NCI-H446 treated with DMSO at 0.1 percent for 48 hours (cell line): ENCODE data around the gene PTPRJ.

Experiments used
- DNase-seq: peaks from one replicate; lab custom pipeline; 2025; lab: John Stamatoyannopoulos, UW

Gene PTPRJ

GRCh38 chr11:47994417-47994816 lies 14.1 kb downstream of the PTPRJ start:
- no peak for DNase-seq

- DNase-seq = no peak
Observed at GRCh38 chr11:47995360-47995769, 15.0 kb downstream of the PTPRJ start.

GRCh38 chr11:47997063-47998053 lies 17.0 kb downstream of the PTPRJ start:
- no peak for DNase-seq

DNA sequence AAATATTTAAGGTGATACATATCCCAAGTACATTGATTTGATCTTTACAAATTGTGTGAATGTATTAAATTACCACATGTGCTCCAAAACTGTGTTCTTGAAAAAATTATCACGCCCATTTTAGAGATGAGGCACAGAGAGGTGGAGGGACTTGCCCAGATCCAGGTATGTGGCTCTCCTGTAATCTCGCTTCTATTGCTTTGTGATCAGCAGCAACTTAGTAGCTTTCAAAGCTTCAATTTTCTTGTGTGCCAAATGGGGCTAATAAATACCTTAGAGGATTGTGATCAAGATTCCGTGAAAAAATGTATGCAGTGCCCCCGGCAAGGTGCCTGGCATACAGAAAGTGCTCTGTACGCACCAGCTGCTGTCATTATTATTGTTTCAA lies 18.0 kb downstream of the PTPRJ start:
- DNase-seq = no peak

- no peak for DNase-seq
Observed at GRCh38 chr11:47998733-47999359, 18.5 kb downstream of the PTPRJ start.

- no peak for DNase-seq
Observed at GRCh38 chr11:48000432-48000831, 20.1 kb downstream of the PTPRJ start.

- peak; percentile 54 for DNase-seq
Observed at GRCh38 chr11:48001438-48002021, 21.2 kb downstream of the PTPRJ start.

- DNase-seq = no peak
Observed at GRCh38 chr11:48002561-48002960, 22.2 kb downstream of the PTPRJ start.

- no peak for DNase-seq
Observed at GRCh38 chr11:48003926-48004325, 23.6 kb downstream of the PTPRJ start.

DNA sequence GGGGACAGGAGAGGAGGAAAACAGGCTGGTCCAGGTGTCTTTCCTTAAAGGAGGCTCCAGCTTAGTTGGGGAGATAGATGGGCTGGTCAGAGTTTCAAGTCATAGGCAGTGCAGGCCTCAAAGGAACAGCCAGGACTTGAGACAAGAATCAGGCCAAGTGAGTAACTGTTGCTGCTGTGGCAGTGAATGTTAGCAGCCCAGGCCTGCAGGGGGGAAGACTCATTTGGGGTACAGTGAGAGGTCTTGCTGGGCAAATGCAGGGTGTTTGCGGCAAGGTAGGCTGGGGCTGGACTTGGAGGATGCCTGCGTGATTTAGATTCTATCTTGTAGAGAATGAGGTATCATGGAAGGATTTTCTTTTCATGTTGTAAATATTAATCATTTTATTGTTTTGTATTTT lies 24.1 kb downstream of the PTPRJ start:
- DNase-seq = no peak

GRCh38 chr11:48005136-48005535 lies 24.8 kb downstream of the PTPRJ start:
- DNase-seq = no peak

DNA sequence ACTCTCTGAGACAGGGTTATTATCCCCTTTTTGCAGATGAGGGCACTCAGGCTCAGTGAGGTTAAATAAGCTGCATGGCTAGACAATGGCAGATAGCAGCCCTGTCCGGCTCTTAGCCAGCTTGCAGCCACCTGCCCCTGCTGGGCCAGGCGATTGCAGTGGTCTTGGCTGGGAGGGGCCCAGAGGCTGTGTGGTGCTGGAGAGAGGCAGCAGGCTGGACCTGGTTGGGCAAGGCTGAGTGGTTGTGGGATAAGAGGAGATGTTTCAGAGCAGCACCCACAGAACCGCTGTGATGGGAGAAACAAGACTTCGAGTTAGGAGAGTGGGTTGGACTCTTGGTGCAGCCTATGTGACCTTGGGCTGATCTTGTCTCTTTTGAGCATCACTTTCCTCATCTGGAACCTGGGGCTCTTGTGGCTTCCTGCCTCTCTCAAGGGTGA lies 25.5 kb downstream of the PTPRJ start:
- no peak for DNase-seq

DNA sequence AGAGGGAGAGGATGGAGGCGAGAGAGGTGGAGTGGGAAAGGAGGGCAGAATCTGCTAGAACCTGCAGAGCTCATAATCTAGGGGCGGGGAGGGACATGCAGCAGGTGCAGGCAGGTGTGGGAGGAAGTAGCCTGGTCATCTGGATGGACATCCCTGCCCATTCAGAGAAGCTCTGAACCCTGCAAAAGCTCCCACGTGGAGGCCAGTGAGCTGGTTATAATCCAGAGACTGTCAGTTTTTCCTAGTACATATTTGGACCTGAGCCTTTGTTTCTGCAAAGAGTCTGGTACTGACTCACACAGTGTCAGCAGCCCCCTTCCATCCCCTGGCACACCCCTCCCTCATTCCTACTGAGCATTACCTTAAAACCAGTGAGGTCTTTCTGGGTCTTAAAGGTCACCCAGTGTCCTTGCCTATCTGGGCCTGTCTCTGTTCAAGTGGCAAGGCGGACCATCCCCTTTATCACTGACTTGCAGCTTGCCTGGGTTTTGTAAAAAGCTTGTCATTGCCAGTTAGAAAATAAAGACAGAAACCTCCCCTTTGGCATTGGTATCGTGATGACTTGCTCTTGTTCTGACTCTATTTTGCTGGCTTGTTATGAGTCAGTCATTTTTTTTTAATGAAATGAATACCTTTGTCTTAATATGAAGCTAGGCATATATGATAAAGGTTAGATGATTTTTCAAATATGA lies 26.1 kb downstream of the PTPRJ start:
- DNase-seq = no peak

DNA sequence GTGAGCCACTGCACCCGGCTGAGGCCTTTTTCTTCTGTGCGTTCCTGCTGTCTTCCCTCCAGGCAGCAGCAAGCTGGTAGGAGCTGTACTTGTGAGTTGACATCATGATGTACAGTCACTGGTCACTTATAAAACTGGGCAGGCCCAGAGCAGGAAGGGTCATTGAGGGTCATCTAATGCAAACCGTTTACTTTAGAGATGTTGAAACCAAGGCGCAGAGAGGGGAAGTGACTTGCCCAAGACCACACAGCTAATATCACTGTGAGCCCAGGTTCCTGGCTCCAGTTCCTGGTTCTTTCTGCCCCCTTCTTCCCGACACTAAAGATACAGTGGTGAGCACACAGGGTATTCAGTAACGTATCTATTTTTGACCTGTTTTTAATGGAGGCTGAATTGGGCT lies 27.3 kb downstream of the PTPRJ start:
- DNase-seq = no peak

GRCh38 chr11:48008951-48009270 lies 28.6 kb downstream of the PTPRJ start:
- DNase-seq = no peak

DNA sequence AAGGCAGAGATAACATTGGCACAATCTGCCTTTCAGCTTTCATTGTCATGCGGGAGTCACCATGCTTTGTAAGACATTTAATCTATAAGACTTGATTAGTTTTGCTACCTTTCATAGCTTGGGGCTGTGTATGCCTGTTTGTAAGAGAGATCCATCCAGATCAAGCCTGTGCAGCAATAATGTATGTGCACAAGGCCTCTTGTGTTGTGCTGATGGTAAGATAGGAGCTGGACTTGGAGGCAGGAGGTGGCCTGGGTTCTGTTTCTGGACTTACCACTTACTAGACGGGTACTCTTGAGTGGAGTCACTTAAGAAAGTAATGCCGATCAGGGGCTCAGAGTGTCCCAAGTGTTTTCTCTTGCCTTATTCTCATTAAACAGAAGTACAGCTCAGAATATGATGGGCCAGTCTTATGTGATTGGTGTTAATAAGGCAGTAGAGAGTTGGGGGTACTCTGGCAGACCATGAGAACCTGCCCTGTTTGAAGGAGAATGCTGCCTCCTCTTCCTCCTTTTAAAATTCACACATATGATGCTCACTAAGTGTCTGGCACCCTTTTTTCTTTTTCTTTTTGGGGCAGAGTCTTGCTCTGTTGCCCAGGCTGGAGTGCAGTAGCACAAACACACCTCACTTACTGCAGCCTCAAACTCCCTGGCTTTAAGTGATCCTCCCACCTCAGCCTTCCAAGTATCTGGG lies 30.9 kb downstream of the PTPRJ start:
- DNase-seq = no peak

- no peak for DNase-seq
Observed at GRCh38 chr11:48011798-48012391, 31.5 kb downstream of the PTPRJ start.

DNA sequence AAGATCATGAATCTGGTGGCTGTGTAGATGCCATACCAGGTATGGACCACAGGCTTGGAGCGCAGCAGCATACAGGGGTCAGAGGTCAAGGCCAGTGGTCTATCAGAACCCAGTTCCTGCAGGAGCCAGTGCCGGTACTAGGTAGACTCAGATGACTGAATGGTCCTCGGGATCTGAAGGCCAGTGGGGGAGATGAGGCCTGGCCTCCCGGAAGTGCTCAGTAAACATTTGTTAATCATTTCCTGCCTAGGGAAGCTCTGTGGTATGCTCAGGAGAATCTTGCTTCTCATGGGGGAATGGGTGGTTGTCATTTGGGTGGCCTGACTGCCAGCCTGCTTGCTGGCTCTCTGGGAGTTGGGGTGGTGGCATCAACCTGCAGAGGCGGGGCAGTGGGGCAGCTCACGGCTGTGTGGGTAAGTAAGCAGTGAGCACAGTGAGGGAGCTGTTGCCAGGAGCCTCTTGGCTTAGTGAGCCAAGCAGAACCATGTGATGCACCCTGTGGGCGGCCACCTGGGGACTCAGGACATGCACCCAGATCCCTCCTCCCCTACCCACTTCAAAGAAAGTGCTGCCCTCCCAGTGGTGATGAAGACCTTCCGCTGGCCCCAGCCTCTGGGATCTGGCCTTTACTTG lies 33.0 kb downstream of the PTPRJ start:
- no peak for DNase-seq

DNA sequence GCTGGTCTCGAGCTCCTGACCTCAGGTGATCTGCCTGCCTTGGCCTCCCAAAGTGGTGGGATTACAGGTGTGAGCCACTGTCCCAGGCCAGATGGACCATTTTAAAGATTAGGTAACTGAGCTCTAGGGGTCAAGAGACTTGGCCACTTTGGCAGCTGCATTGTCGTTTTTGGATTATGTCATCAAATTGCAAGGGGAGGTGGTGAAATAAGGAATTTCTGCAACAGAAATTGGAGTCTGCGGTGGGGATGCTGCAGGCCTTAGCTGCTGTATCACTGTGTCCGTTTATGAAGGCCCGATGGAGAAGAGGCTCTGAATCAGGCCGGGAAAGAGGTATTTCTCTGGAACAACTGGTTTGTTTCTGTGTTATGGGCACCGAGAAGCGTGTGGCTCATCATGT lies 34.6 kb downstream of the PTPRJ start:
- DNase-seq = no peak

DNA sequence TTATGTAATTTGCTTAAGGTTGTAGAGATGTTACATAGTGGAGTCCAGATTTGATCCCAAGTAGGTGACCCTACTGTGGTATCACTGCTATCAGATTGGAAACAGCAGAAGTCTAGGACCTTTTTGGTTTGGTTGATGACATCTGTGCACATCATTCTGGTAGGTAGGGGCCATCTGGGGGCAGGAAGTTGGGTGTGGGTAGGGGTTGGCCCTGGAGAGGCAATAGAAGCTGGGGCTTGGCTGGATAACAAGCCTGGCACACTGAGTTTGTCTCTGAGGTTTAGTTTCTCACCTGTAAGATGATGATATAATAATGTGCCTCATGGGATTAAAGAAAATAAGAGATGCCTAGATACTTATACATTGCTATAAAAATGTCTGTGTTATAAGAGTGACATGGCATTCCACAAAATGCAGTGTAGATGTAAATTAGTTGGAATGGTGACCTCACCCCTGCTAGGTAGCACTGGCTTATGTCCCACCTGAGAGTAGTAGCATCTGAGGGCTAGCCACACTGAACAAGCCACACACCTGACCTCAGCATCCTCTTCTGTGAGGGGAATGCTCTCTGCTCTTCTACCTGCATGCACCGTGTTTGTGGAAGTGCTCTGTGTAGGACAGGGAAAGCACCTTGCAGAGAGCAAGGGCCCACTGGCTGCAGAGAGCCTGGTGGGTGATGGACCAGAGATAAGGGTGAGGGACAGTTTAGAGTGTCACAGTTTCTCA lies 36.9 kb downstream of the PTPRJ start:
- DNase-seq = no peak
